PC-3 (cell line): ENCODE measurements around the gene ATP5F1A.

Experiments
- EZH2 ChIP-seq: fragments of 300-600 bp; sonication (generic); IDR thresholded peaks from one replicate; pipeline ENCODE4 v1.6.1; 2017; ENCODE audit warnings: antibody characterized with exemption, mild to moderate bottlenecking, low read length; ENCODE audit not compliant: unreplicated experiment
- TF ChIP-seq, protein P1 (sequence below): fragments of 300-600 bp; sonication (generic); conservative IDR thresholded peaks from 2 replicates; pipeline ENCODE4 v1.5.1; 2017; ENCODE audit warnings: antibody characterized with exemption, low read depth, mild to moderate bottlenecking, low read length

DNA sequence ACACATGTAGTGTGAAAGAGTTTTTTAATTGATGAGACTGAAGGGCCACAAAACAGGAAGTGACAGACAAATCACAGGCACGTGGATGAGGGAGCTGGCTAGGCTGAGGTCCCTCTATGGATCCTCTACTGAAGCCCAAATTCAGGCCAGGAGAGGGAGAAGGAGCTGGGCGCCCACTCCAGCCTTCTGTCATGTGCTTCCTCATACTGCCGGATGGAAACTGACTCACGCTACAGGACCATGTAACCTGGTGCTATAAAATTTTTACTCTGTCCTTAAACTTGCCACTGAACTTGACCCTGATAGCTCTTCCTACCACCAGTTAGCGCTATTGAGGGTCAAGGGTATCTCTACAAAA is 57.4 kb downstream of the ATP5F1A start:
- no peak for TF ChIP-seq EZH2
- TF ChIP-seq, protein P1, sequence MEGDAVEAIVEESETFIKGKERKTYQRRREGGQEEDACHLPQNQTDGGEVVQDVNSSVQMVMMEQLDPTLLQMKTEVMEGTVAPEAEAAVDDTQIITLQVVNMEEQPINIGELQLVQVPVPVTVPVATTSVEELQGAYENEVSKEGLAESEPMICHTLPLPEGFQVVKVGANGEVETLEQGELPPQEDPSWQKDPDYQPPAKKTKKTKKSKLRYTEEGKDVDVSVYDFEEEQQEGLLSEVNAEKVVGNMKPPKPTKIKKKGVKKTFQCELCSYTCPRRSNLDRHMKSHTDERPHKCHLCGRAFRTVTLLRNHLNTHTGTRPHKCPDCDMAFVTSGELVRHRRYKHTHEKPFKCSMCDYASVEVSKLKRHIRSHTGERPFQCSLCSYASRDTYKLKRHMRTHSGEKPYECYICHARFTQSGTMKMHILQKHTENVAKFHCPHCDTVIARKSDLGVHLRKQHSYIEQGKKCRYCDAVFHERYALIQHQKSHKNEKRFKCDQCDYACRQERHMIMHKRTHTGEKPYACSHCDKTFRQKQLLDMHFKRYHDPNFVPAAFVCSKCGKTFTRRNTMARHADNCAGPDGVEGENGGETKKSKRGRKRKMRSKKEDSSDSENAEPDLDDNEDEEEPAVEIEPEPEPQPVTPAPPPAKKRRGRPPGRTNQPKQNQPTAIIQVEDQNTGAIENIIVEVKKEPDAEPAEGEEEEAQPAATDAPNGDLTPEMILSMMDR = no peak
